AG04450 (cell line): ENCODE data around the gene CDC7. TPM values are rescaled to one million over a fixed set of nuclear protein-coding genes. Genes with fewer than 3 reads are reported as not detected.
A peak's percentile ranks its signal among the peaks of the same experiment; 100 is the strongest.

ENCODE experiments used
- CTCF ChIA-PET: fragments of 300-600, 350-600 bp; formaldehyde crosslinking; extraction: SDS; loops from one replicate; lab custom pipeline; 2022; ENCODE audit warnings: antibody characterized with exemption, inconsistent platforms; lab: Charles Lee
- POLR2A ChIA-PET: fragments of 350-600 bp; formaldehyde crosslinking; extraction: SDS; loops from one replicate; lab custom pipeline; 2021; ENCODE audit warnings: antibody characterized with exemption, inconsistent platforms; lab: Yijun Ruan, JAX
- DNase-seq: peaks from one replicate; pipeline ENCODE4 v3.0.0-alpha.2; 2011; ENCODE audit warnings: low read depth, low spot score
- H3K27ac ChIP-seq: one replicate; pipeline ENCODE4 v1.5.1; 2012; ENCODE audit warnings: low read depth, low read length, control low read depth
- H3K27me3 ChIP-seq: one replicate; pipeline ENCODE4 v1.6.0; 2012; ENCODE audit warnings: low read length; ENCODE audit not compliant: control insufficient read depth, insufficient read depth
- H3K4me3 ChIP-seq: 2 replicates; pipeline ENCODE4 v1.5.1; 2011; ENCODE audit warnings: mild to moderate bottlenecking, low read depth, low read length, control low read depth
- H3K9me3 ChIP-seq: 2 replicates; pipeline ENCODE4 v1.5.1; 2012; ENCODE audit warnings: low read length; ENCODE audit not compliant: control insufficient read depth, insufficient read depth
- CTCF ChIP-seq: IDR thresholded peaks from 2 replicates; pipeline ENCODE4 v1.5.1; 2011; ENCODE audit warnings: low read depth, low read length, control low read depth, inconsistent platforms
- polyA plus RNA-seq: library from polyadenylated mRNA; depleted of rRNA; stranded (reverse); fragments of >200 nt; gene quantifications from 2 replicates; pipeline ENCODE4 v1.2.3, GENCODE V29; 2011

The CDC7 gene
- polyA plus RNA-seq, 1 experiment: 4.6 TPM

- CTCF ChIA-PET: no interaction called here
Observed at GRCh38 chr1:91567583-91567982, 66.9 kb downstream of the CDC7 start.

GRCh38 chr1:91568261-91568660 lies 67.6 kb downstream of the CDC7 start:
- H3K27me3 ChIP-seq: no peaks in the 10 kb centered on the region
- H3K27ac ChIP-seq: no peak overlapping the region
- no peak overlapping the region for H3K4me3 ChIP-seq
- no peak for TF ChIP-seq CTCF
- DNase-seq: no peak
- H3K9me3 ChIP-seq: no peaks in the 10 kb centered on the region
- POLR2A ChIA-PET: no interaction called here
- CTCF ChIA-PET: no interaction called here

More at GRCh38 chr1:91567583-91567982, 66.9 kb downstream of the CDC7 start:
- Histone ChIP-seq H3K27ac (no peak overlapping the region), H3K27me3 (no peaks in the 10 kb centered on the region), H3K9me3 (no peaks in the 10 kb centered on the region), H3K4me3 (no peak overlapping the region)
- DNase-seq: no peak
- POLR2A ChIA-PET: no interaction called here
- no peak for TF ChIP-seq CTCF

GRCh38 chr1:91569411-91570119 lies 68.9 kb downstream of the CDC7 start:
- POLR2A ChIA-PET: interaction anchor here (0.6 to 1.5 kb wide), 7 partner anchors 14 to 316 kb away, joined by 3 to 4 read pairs (median 4); partner anchors contain the start of gene TGFBR3
- H3K27me3 ChIP-seq: no peaks in the 10 kb centered on the region
- no peak for TF ChIP-seq CTCF
- H3K27ac ChIP-seq: peak overlapping the region; percentile 73
- no peaks in the 10 kb centered on the region for H3K9me3 ChIP-seq
- no peak overlapping the region for H3K4me3 ChIP-seq
- peak; percentile 67 for DNase-seq
- CTCF ChIA-PET: interaction anchor here (0.8 to 1.0 kb wide), 4 partner anchors 56 to 332 kb away, joined by 3 to 5 read pairs (median 3); no protein-coding TSS in a partner anchor

- no peaks in the 10 kb centered on the region for H3K27me3 ChIP-seq
- ChIA-PET POLR2A (interaction anchor here (0.6 to 1.5 kb wide), 5 partner anchors 13 to 316 kb away, joined by 3 to 4 read pairs (median 4); partner anchors contain the start of gene TGFBR3), CTCF (interaction anchor here (0.8 to 1.0 kb wide), 2 partner anchors 57 to 331 kb away, joined by 3 read pairs; no protein-coding TSS in a partner anchor)
Observed at GRCh38 chr1:91570120-91570448, 69.4 kb downstream of the CDC7 start.

More at GRCh38 chr1:91570120-91570448, 69.4 kb downstream of the CDC7 start:
- no peak for TF ChIP-seq CTCF
- Histone ChIP-seq H3K9me3 (no peaks in the 10 kb centered on the region), H3K4me3 (no peak overlapping the region), H3K27ac (peak overlapping the region; percentile 73)
- no peak for DNase-seq
